ENCODE measurements around the gene RHO.

Gene RHO

DNA sequence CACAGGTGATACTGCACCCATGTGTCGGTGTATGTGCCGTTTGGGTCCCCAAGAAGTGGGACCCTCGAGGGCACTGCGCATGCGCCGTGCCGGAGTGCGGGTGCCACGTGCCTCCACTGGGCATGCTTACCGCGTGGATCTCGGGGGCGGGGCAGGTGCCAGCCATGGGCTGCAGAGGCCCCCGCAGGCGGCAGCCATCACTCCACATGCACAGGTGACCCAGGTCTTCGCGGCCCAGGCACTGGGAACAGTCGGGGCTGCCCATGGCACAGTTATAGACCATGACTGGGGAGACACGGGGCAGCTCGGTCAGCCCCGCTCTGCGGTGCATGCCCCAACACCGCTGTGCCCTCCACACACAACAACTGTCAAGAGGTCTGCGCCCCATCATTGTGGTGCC lies 45.8 kb downstream of the RHO start:
- DNase-seq (ENCODE audit: low read depth, low spot score), result no peak
- no peak for TF ChIP-seq CTCF (IDR thresholded peaks at IDR 0.05; ENCODE audit: low read depth, low read length)
- in situ Hi-C loops (cut with HindIII; ENCODE audit: low sequenced_read_pairs), result no loop called here
- H3K4me3 ChIP-seq (ENCODE audit: low read depth, low read length), result no peak overlapping the region

GRCh38 chr3:129575233-129575996 lies 47.0 kb downstream of the RHO start:
- no peak for DNase-seq (ENCODE audit: low read depth, low spot score)
- no peak for TF ChIP-seq CTCF (IDR thresholded peaks at IDR 0.05; ENCODE audit: low read depth, low read length)
- H3K4me3 ChIP-seq (ENCODE audit: low read depth, low read length), result no peak overlapping the region
- in situ Hi-C loops (cut with HindIII; ENCODE audit: low sequenced_read_pairs), result no loop called here

DNA sequence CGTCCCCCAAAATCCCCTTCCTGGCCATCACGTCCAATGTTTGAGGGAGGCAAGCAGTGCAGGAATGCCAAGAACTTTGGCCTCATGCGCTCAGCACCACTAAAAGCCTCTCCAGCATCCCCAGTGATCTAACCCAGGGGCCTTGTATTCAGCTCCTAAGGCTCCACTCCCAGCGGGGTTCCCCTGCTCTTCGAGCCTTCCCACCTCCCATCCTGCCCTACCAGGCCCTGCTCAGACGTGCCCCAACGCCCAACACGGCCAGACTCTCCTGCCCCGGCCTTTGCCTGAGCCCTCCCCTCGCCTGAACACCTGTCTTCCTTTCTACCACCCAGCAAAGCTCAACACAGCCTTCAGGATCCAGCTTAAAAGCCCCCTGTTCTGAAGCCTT lies 47.6 kb downstream of the RHO start:
- no peak for DNase-seq (ENCODE audit: low read depth, low spot score)
- H3K4me3 ChIP-seq (ENCODE audit: low read depth, low read length), result no peak overlapping the region
- in situ Hi-C loops (cut with HindIII; ENCODE audit: low sequenced_read_pairs), result no loop called here
- TF ChIP-seq CTCF (IDR thresholded peaks at IDR 0.05; ENCODE audit: low read depth, low read length), result no peak

DNA sequence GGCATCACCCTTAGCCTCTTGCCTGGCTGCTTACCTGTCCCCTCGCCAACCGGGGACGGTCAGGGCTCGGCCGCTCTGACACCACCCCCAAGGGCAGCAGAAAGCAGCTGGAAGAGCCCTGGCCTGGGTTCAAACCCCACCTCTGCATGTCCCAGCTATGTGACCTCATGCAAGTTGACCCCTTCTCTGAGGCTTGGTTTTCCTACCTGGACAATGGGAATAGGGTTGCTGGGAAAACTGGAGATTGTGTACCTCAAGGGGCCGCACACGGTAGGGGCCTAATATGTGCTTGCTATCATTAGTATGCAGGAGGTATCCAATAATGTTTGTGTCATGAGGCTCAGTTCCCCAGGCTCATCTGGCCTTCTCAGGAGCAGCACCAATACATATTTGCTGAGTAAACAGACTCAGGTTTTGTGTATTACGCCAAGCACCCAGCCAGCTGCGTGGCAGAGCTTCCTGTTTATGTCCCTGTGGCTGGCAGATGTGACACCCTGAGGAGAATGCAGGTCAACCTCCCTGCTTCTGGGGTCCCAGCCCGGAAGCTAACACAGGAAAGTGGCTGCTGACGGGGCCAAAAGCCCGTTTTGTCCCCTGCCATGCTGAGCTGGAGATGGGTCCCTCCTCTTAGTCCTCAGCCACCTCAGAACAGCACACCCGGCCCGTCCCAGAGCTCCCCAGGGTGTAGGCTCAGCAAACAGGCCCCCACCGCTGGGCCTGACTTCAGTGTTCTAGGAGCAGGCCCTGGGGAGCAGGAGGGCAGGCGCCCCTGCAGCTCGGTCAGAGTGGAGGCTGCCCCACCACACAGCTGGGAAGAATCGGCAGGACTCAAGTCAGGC lies 48.3 kb downstream of the RHO start:
- H3K4me3 ChIP-seq (ENCODE audit: low read depth, low read length), result no peak overlapping the region
- TF ChIP-seq CTCF (IDR thresholded peaks at IDR 0.05; ENCODE audit: low read depth, low read length), result no peak
- in situ Hi-C loops (cut with HindIII; ENCODE audit: low sequenced_read_pairs), result no loop called here
- no peak for DNase-seq (ENCODE audit: low read depth, low spot score)

GRCh38 chr3:129577366-129577765 lies 48.9 kb downstream of the RHO start:
- no peak for DNase-seq (ENCODE audit: low read depth, low spot score)
- H3K4me3 ChIP-seq (ENCODE audit: low read depth, low read length), result no peak overlapping the region
- no peak for TF ChIP-seq CTCF (IDR thresholded peaks at IDR 0.05; ENCODE audit: low read depth, low read length)
- in situ Hi-C loops (cut with HindIII; ENCODE audit: low sequenced_read_pairs), result no loop called here

- no peak overlapping the region for H3K4me3 ChIP-seq (ENCODE audit: low read depth, low read length)
- no peak for TF ChIP-seq CTCF (IDR thresholded peaks at IDR 0.05; ENCODE audit: low read depth, low read length)
- DNase-seq (ENCODE audit: low read depth, low spot score), result no peak
- in situ Hi-C loops (cut with HindIII; ENCODE audit: low sequenced_read_pairs), result no loop called here
Observed at GRCh38 chr3:129577925-129578786, 49.7 kb downstream of the RHO start.
